ENCODE results near the gene P3H2. TPM values are rescaled to one million over a fixed set of nuclear protein-coding genes. Genes with fewer than 3 reads are reported as not detected.

P3H2 gene
- total RNA-seq, 2 donors from 2014 or later, result 285 to 322 TPM

DNA sequence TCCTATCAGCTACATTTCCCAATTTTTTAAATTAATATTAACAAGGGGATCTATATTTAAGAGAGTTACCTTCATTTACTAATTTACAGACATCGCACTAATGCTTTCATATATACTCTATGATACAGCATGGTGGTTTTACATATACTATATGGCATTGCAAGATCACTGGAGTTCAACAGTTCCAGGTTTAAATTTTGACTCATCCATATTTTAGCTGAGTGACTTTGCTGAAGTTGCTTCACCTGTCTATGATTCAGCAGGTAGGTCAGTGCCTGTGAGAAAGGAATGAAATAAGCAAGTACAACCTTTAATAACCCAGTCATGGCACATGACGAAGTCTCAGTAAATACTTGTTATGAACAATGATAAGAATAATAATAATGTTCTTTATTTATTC is 211.1 kb downstream of the P3H2 start:
- 80 to 100% methylated on average over 1 of the region's 2 CpGs for WGBS, 2 experiments (ENCODE audit: insufficient coverage in 1 of 2, insufficient read length in 1 of 2)
- TF ChIP-seq, protein P1, sequence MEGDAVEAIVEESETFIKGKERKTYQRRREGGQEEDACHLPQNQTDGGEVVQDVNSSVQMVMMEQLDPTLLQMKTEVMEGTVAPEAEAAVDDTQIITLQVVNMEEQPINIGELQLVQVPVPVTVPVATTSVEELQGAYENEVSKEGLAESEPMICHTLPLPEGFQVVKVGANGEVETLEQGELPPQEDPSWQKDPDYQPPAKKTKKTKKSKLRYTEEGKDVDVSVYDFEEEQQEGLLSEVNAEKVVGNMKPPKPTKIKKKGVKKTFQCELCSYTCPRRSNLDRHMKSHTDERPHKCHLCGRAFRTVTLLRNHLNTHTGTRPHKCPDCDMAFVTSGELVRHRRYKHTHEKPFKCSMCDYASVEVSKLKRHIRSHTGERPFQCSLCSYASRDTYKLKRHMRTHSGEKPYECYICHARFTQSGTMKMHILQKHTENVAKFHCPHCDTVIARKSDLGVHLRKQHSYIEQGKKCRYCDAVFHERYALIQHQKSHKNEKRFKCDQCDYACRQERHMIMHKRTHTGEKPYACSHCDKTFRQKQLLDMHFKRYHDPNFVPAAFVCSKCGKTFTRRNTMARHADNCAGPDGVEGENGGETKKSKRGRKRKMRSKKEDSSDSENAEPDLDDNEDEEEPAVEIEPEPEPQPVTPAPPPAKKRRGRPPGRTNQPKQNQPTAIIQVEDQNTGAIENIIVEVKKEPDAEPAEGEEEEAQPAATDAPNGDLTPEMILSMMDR (conservative IDR thresholded peaks at IDR 0.05), result no peak
- H3K27ac Mint-ChIP-seq, result no peak overlapping the region
- Histone ChIP-seq H3K27ac (ENCODE audit: low read depth, low read length) (no peak overlapping the region), H3K4me3 (ENCODE audit: low read length) (no peak overlapping the region), H3K9me3 (ENCODE audit: control insufficient read depth, low read length) (no peaks in the 10 kb centered on the region), H3K36me3 (ENCODE audit: control insufficient read depth, insufficient read depth, low read length) (no peaks in the 10 kb centered on the region), H3K27me3 (ENCODE audit: control insufficient read depth, insufficient read depth, low read length, poor library complexity, severe bottlenecking) (no peaks in the 10 kb centered on the region), H3K9ac (ENCODE audit: extremely low read depth, low read length, poor library complexity, severe bottlenecking) (no peak overlapping the region), H3K4me1 (ENCODE audit: control insufficient read depth, insufficient read depth, low read length) (no peaks in the 10 kb centered on the region)
- no peaks in the 10 kb centered on the region for H3K27me3 Mint-ChIP-seq (ENCODE audit: insufficient read depth)
- DNase-seq, result no peak
- no peaks in the 10 kb centered on the region for H3K36me3 Mint-ChIP-seq (ENCODE audit: low read depth)
- H3K4me3 Mint-ChIP-seq, result no peak overlapping the region
- H3K4me1 Mint-ChIP-seq, result peaks cover 8% of the 10 kb centered on the region
- no peaks in the 10 kb centered on the region for H3K9me3 Mint-ChIP-seq

DNA sequence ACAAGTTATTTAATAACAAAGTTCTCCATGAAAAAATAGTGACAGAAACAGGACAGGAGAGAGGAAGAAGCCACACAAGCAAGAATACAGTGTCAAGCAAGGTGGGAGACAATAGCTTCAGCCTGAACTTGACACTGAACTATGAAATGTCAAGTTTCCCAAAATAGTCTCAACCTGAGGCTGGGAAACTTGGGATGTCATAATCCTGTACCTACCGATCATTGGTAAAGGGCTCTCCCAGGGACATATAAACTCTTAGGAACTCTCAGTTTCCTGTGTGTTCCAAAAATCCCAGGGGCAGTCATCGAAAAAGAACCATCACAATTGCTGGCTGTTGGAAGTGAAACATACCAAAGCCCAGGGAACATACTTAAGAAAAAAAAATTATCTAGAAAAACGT is 211.6 kb downstream of the P3H2 start:
- DNase-seq, result no peak
- Mint-ChIP-seq H3K27ac (no peak overlapping the region), H3K4me3 (no peak overlapping the region), H3K4me1 (peaks cover 12% of the 10 kb centered on the region), H3K9me3 (no peaks in the 10 kb centered on the region), H3K36me3 (ENCODE audit: low read depth) (no peaks in the 10 kb centered on the region), H3K27me3 (ENCODE audit: insufficient read depth) (no peaks in the 10 kb centered on the region)
- TF ChIP-seq, protein P1 (conservative IDR thresholded peaks at IDR 0.05), result no peak
- Histone ChIP-seq H3K27ac (ENCODE audit: low read depth, low read length) (no peak overlapping the region), H3K36me3 (ENCODE audit: control insufficient read depth, insufficient read depth, low read length) (no peaks in the 10 kb centered on the region), H3K9me3 (ENCODE audit: control insufficient read depth, low read length) (no peaks in the 10 kb centered on the region), H3K4me3 (ENCODE audit: low read length) (no peak overlapping the region), H3K9ac (ENCODE audit: extremely low read depth, low read length, poor library complexity, severe bottlenecking) (no peak overlapping the region), H3K4me1 (ENCODE audit: control insufficient read depth, insufficient read depth, low read length) (no peaks in the 10 kb centered on the region), H3K27me3 (ENCODE audit: control insufficient read depth, insufficient read depth, low read length, poor library complexity, severe bottlenecking) (no peaks in the 10 kb centered on the region)
- 94 to 98% methylated on average over 2 to 3 of the region's 3 CpGs for WGBS, 2 experiments (ENCODE audit: insufficient coverage in 1 of 2, insufficient read length in 1 of 2)

DNA sequence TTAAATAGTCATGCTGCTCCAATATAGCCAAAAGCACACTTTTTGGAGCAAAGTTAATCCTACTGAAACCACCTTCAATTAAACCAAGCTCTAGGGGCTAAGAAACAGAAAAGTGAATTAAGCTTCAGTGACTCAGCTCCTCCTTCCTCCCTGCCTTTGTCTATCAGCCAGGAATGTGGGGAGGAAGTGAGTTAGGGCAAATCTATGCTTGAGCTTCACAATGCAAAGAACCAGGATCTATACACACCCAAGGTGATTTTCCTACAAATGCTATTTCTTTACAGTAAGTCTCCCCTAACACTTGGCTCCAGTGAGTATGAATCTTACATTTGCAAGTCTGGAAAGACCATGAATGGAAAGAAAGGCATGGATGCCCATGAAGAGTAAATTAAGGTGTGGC is 212.1 kb downstream of the P3H2 start:
- no peaks in the 10 kb centered on the region for H3K27me3 Mint-ChIP-seq (ENCODE audit: insufficient read depth)
- Histone ChIP-seq H3K36me3 (ENCODE audit: control insufficient read depth, insufficient read depth, low read length) (no peaks in the 10 kb centered on the region), H3K27me3 (ENCODE audit: control insufficient read depth, insufficient read depth, low read length, poor library complexity, severe bottlenecking) (no peaks in the 10 kb centered on the region), H3K4me3 (ENCODE audit: low read length) (no peak overlapping the region), H3K9ac (ENCODE audit: extremely low read depth, low read length, poor library complexity, severe bottlenecking) (no peak overlapping the region), H3K9me3 (ENCODE audit: control insufficient read depth, low read length) (no peaks in the 10 kb centered on the region), H3K4me1 (ENCODE audit: control insufficient read depth, insufficient read depth, low read length) (no peaks in the 10 kb centered on the region), H3K27ac (ENCODE audit: low read depth, low read length) (no peak overlapping the region)
- no peak overlapping the region for H3K4me3 Mint-ChIP-seq
- H3K27ac Mint-ChIP-seq, result no peak overlapping the region
- DNase-seq, result no peak
- H3K4me1 Mint-ChIP-seq, result peaks cover 15% of the 10 kb centered on the region
- no peaks in the 10 kb centered on the region for H3K9me3 Mint-ChIP-seq
- no peaks in the 10 kb centered on the region for H3K36me3 Mint-ChIP-seq (ENCODE audit: low read depth)
- TF ChIP-seq, protein P1 (conservative IDR thresholded peaks at IDR 0.05), result no peak

All from endodermal cell (in vitro differentiated cells).